Mammary epithelial cell (primary cell): ENCODE results near the gene CD151.

ENCODE experiments used
- EZH2 ChIP-seq: IDR thresholded peaks from 2 replicates; pipeline ENCODE4 v1.6.1; 2012; ENCODE audit warnings: low read length, inconsistent platforms, borderline replicate concordance
- TF ChIP-seq, protein P1 (sequence below), 2 donors: IDR thresholded peaks in 1 of 2; conservative IDR thresholded peaks in 1 of 2; 2 replicates each; pipeline ENCODE4 v1.5.1; 2011 to 2012; ENCODE audit warnings: inconsistent platforms in 2 of 2, low read length in 2 of 2, mild to moderate bottlenecking in 2 of 2, control low read depth in 1 of 2, low read depth in 1 of 2; ENCODE audit not compliant: insufficient read depth in 1 of 2; ENCODE audit errors: extremely low read depth in 1 of 2

DNA sequence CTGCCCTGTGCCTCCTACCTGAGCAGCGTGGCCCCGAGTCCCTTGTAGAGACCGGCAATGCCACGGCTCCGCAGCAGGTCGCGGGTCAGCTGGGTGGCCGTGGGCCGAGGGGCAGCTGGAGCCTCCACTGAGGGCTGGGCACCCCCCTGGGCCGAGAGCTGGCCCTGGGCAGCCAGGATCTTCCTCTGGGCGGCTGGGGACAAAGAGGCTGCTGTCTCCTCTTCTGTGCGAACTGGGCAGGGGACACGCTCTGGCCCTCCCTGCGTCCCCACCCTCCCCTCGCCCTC is 40.3 kb upstream of the CD151 start:
- TF ChIP-seq, protein P1, sequence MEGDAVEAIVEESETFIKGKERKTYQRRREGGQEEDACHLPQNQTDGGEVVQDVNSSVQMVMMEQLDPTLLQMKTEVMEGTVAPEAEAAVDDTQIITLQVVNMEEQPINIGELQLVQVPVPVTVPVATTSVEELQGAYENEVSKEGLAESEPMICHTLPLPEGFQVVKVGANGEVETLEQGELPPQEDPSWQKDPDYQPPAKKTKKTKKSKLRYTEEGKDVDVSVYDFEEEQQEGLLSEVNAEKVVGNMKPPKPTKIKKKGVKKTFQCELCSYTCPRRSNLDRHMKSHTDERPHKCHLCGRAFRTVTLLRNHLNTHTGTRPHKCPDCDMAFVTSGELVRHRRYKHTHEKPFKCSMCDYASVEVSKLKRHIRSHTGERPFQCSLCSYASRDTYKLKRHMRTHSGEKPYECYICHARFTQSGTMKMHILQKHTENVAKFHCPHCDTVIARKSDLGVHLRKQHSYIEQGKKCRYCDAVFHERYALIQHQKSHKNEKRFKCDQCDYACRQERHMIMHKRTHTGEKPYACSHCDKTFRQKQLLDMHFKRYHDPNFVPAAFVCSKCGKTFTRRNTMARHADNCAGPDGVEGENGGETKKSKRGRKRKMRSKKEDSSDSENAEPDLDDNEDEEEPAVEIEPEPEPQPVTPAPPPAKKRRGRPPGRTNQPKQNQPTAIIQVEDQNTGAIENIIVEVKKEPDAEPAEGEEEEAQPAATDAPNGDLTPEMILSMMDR (conservative IDR thresholded peaks at IDR 0.05 in 1 of 2, IDR thresholded peaks at IDR 0.05 in 1 of 2; ENCODE audit: extremely low read depth in 1 of 2, insufficient read depth in 1 of 2, low read depth in 1 of 2, low read length in 2 of 2), result no peak
- no peak for TF ChIP-seq EZH2
